WI38 (cell line): ENCODE measurements around the gene LGALSL.

Source experiments
- H3K4me3 ChIP-seq: 2 replicates; pipeline ENCODE4 v1.5.1; 2011; ENCODE audit warnings: low read depth, mild to moderate bottlenecking, control low read depth, low read length
- CTCF ChIP-seq: IDR thresholded peaks from 2 replicates; pipeline ENCODE4 v1.5.1; 2012; ENCODE audit warnings: low read depth, mild to moderate bottlenecking, control low read depth, low read length

LGALSL gene

GRCh38 chr2:64424416-64424987 lies 29.5 kb upstream of the LGALSL start:
- TF ChIP-seq CTCF: no peak

GRCh38 chr2:64426183-64426952 lies 27.6 kb upstream of the LGALSL start:
- TF ChIP-seq CTCF: no peak
- H3K4me3 ChIP-seq: no peak overlapping the region

More at GRCh38 chr2:64424416-64424987, 29.5 kb upstream of the LGALSL start:
- H3K4me3 ChIP-seq: no peak overlapping the region

GRCh38 chr2:64434039-64434657 lies 19.8 kb upstream of the LGALSL start:
- no peak for TF ChIP-seq CTCF
- no peak overlapping the region for H3K4me3 ChIP-seq

- H3K4me3 ChIP-seq: no peak overlapping the region
- no peak for TF ChIP-seq CTCF
These were observed 16.1 kb upstream of the LGALSL start for GRCh38 chr2:64437883-64438282.

GRCh38 chr2:64439194-64439593 lies 14.8 kb upstream of the LGALSL start:
- no peak overlapping the region for H3K4me3 ChIP-seq
- TF ChIP-seq CTCF: no peak

GRCh38 chr2:64440843-64441242 lies 13.1 kb upstream of the LGALSL start:
- no peak overlapping the region for H3K4me3 ChIP-seq
- no peak for TF ChIP-seq CTCF

GRCh38 chr2:64442277-64442676 lies 11.7 kb upstream of the LGALSL start:
- H3K4me3 ChIP-seq: no peak overlapping the region
- no peak for TF ChIP-seq CTCF
